ENCODE results near the gene MTMR10.

MTMR10 gene

DNA sequence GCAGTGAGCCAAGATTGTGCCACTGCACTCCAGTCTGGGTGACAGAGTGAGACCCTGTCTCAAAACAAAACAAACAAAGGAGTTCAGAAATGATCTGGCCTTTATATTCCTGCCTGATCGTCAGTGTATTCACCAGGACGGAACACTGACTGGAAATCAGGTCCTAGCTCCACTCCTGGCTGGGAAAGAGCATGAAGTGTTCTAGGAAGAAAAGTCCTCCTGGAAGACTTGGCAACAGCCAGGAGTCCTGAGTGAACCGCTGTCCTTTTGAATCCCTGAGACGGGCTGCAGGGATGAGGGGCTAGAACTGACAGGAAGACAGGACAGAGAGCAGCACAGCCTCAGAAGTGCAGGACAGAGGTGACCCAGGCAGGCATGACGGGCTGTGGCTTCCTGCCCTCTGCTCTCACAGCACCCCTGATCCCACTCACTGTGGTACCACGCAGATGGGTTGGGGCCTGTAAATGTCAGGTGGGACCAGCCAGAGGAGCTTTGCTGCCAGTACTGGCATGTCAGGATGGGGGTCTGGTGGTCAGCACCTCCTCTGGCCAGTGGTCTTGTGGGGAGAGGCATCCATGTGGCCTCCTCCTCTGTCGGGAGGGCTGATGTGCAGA, 64.2 kb downstream of the MTMR10 start:
- no peaks in the 10 kb centered on the region for H3K4me1 ChIP-seq (ENCODE audit: insufficient read depth, low read length)
- no peaks in the 10 kb centered on the region for H3K27me3 ChIP-seq (ENCODE audit: control insufficient read depth in 1 of 2, insufficient read depth in 2 of 2, low read length in 2 of 2)
- H3K36me3 ChIP-seq (ENCODE audit: insufficient read depth, low read length), result peaks cover 64% of the 10 kb centered on the region
- no peak overlapping the region for H3K4me3 ChIP-seq (ENCODE audit: low read depth in 1 of 2, low read length in 2 of 2)
- H3K9me3 ChIP-seq (ENCODE audit: low read length), result no peaks in the 10 kb centered on the region
- no peak overlapping the region for H3K9ac ChIP-seq (ENCODE audit: low read length)
- H3K27ac ChIP-seq (ENCODE audit: low read depth, low read length), result no peak overlapping the region

DNA sequence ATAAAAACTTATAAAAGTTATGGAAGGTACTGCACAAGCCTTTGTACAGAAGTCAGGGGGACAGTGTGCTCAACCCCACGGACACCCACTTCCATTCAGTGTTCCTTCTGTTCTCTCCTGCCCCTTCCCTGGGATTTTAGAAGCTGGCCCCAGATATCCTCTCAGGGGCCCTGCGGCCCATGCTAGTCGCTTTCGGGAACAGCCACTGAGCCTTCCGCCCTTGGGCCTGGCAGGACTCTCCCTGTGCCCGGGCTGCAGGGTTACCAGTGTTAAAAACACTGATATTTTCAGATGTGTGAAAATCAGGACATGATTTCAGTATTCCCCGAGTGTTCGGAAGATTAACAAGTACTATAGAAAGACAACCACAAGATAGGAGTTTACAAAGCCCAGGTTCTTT, 65.3 kb downstream of the MTMR10 start:
- Histone ChIP-seq H3K27ac (ENCODE audit: low read depth, low read length) (no peak overlapping the region), H3K4me1 (ENCODE audit: insufficient read depth, low read length) (no peaks in the 10 kb centered on the region), H3K9ac (ENCODE audit: low read length) (no peak overlapping the region), H3K27me3 (ENCODE audit: control insufficient read depth in 1 of 2, insufficient read depth in 2 of 2, low read length in 2 of 2) (no peaks in the 10 kb centered on the region), H3K4me3 (ENCODE audit: low read depth in 1 of 2, low read length in 2 of 2) (no peak overlapping the region), H3K9me3 (ENCODE audit: low read length) (no peaks in the 10 kb centered on the region), H3K36me3 (ENCODE audit: insufficient read depth, low read length) (peaks cover 72% of the 10 kb centered on the region)

DNA sequence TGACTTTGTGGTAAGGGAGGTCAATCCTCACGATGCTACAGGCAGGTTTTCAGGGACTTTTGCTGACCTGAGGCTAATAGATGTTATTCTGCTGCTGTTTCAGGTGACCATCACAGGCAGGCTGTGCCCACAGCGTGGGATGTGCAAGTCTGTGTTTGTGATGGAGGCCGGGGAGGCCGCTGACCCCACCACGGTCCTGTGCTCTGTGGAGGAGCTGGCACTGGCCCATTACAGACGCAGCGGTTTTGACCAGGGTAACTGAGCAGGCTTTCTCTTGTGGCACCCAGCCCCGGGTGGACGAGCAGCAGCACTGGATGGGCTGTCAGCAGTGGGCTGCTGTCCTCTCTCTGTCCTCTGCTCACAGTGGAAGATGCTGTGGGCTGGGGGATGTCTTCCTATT, 65.7 kb downstream of the MTMR10 start:
- H3K9me3 ChIP-seq (ENCODE audit: low read length), result no peaks in the 10 kb centered on the region
- H3K27me3 ChIP-seq (ENCODE audit: control insufficient read depth in 1 of 2, insufficient read depth in 2 of 2, low read length in 2 of 2), result no peaks in the 10 kb centered on the region
- peaks cover 69% of the 10 kb centered on the region for H3K36me3 ChIP-seq (ENCODE audit: insufficient read depth, low read length)
- H3K4me3 ChIP-seq (ENCODE audit: low read depth in 1 of 2, low read length in 2 of 2), result no peak overlapping the region
- no peak overlapping the region for H3K27ac ChIP-seq (ENCODE audit: low read depth, low read length)
- no peak overlapping the region for H3K9ac ChIP-seq (ENCODE audit: low read length)
- H3K4me1 ChIP-seq (ENCODE audit: insufficient read depth, low read length), result no peaks in the 10 kb centered on the region

DNA sequence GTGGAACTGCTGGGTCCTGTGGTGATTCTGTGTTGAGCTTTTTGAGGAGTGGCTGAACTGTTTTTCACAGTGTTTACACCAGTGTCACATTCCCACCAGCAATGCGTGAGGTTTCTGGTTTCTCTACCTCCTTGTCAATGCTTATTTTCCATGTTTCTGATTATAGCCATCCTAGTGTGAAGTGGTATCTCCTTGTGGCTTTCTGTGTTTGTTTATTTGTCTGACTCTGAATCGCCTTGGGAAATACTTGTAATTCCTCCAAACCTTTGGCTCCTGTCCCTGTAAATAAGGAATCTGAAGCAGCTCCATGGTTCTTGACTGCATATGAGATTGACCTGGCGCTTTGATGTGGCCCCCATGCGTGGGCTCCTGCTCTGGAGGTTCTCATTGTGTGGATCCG, 67.1 kb downstream of the MTMR10 start:
- H3K27ac ChIP-seq (ENCODE audit: low read depth, low read length), result no peak overlapping the region
- no peaks in the 10 kb centered on the region for H3K27me3 ChIP-seq (ENCODE audit: control insufficient read depth in 1 of 2, insufficient read depth in 2 of 2, low read length in 2 of 2)
- no peaks in the 10 kb centered on the region for H3K4me1 ChIP-seq (ENCODE audit: insufficient read depth, low read length)
- no peak overlapping the region for H3K9ac ChIP-seq (ENCODE audit: low read length)
- no peaks in the 10 kb centered on the region for H3K9me3 ChIP-seq (ENCODE audit: low read length)
- no peak overlapping the region for H3K4me3 ChIP-seq (ENCODE audit: low read depth in 1 of 2, low read length in 2 of 2)
- peaks cover 61% of the 10 kb centered on the region for H3K36me3 ChIP-seq (ENCODE audit: insufficient read depth, low read length)

DNA sequence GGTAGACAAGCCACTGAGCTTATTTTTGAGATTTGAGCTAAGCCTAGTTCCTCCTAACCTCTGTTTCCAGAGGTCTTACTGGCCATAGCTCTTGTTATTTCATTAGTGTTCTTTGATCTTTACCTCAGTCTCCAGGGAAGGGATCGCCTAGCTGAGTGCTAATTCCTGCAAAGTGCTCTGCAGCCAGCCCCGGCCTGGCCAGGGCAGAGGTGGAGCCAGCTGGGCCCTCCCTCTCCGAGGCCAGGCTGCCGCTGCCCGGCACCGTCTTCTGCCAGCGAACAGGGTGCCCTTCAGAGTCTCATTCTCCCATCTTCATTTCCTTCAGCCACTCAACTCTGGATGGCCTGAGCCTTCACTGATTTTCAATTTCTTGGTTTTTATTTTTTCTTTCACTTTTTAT, 68.0 kb downstream of the MTMR10 start:
- peaks cover 63% of the 10 kb centered on the region for H3K36me3 ChIP-seq (ENCODE audit: insufficient read depth, low read length)
- no peaks in the 10 kb centered on the region for H3K9me3 ChIP-seq (ENCODE audit: low read length)
- no peak overlapping the region for H3K27ac ChIP-seq (ENCODE audit: low read depth, low read length)
- H3K4me1 ChIP-seq (ENCODE audit: insufficient read depth, low read length), result no peaks in the 10 kb centered on the region
- no peak overlapping the region for H3K9ac ChIP-seq (ENCODE audit: low read length)
- H3K27me3 ChIP-seq (ENCODE audit: control insufficient read depth in 1 of 2, insufficient read depth in 2 of 2, low read length in 2 of 2), result no peaks in the 10 kb centered on the region
- no peak overlapping the region for H3K4me3 ChIP-seq (ENCODE audit: low read depth in 1 of 2, low read length in 2 of 2)

- no peak overlapping the region for H3K4me3 ChIP-seq (ENCODE audit: low read depth in 1 of 2, low read length in 2 of 2)
- H3K4me1 ChIP-seq (ENCODE audit: insufficient read depth, low read length), result no peaks in the 10 kb centered on the region
- H3K36me3 ChIP-seq (ENCODE audit: insufficient read depth, low read length), result peaks cover 60% of the 10 kb centered on the region
- no peak overlapping the region for H3K9ac ChIP-seq (ENCODE audit: low read length)
- H3K27me3 ChIP-seq (ENCODE audit: control insufficient read depth in 1 of 2, insufficient read depth in 2 of 2, low read length in 2 of 2), result no peaks in the 10 kb centered on the region
- no peak overlapping the region for H3K27ac ChIP-seq (ENCODE audit: low read depth, low read length)
- H3K9me3 ChIP-seq (ENCODE audit: low read length), result no peaks in the 10 kb centered on the region
These were observed 68.7 kb downstream of the MTMR10 start for GRCh38 chr15:30922480-30923311.

- Histone ChIP-seq H3K9me3 (ENCODE audit: low read length) (no peaks in the 10 kb centered on the region), H3K27ac (ENCODE audit: low read depth, low read length) (no peak overlapping the region), H3K9ac (ENCODE audit: low read length) (no peak overlapping the region), H3K4me3 (ENCODE audit: low read depth in 1 of 2, low read length in 2 of 2) (no peak overlapping the region), H3K4me1 (ENCODE audit: insufficient read depth, low read length) (no peaks in the 10 kb centered on the region), H3K36me3 (ENCODE audit: insufficient read depth, low read length) (peaks cover 52% of the 10 kb centered on the region), H3K27me3 (ENCODE audit: control insufficient read depth in 1 of 2, insufficient read depth in 2 of 2, low read length in 2 of 2) (no peaks in the 10 kb centered on the region)
These were observed 69.5 kb downstream of the MTMR10 start for GRCh38 chr15:30921781-30922479.

DNA sequence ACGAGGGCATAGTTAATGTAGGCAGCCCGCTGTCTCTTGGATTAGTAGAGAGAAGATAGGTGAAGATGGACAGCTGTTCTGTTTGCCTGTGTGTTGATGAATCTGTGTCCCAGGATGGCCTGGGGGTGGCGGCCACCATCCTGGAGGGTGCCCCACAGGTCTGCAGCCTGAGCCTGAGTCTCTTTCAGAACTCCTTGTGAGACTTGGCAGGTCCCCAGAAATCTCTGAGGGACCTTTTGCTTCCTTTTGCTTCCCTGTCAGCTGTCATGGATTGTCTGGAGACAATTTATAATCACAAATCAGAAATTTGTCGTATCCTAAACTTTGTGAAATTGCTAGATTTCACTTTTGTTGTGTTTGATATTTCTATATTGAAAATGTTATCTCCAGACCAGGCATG, 70.3 kb downstream of the MTMR10 start:
- no peaks in the 10 kb centered on the region for H3K27me3 ChIP-seq (ENCODE audit: control insufficient read depth in 1 of 2, insufficient read depth in 2 of 2, low read length in 2 of 2)
- no peak overlapping the region for H3K4me3 ChIP-seq (ENCODE audit: low read depth in 1 of 2, low read length in 2 of 2)
- no peaks in the 10 kb centered on the region for H3K9me3 ChIP-seq (ENCODE audit: low read length)
- H3K9ac ChIP-seq (ENCODE audit: low read length), result no peak overlapping the region
- H3K27ac ChIP-seq (ENCODE audit: low read depth, low read length), result no peak overlapping the region
- H3K36me3 ChIP-seq (ENCODE audit: insufficient read depth, low read length), result peaks cover 52% of the 10 kb centered on the region
- no peaks in the 10 kb centered on the region for H3K4me1 ChIP-seq (ENCODE audit: insufficient read depth, low read length)

DNA sequence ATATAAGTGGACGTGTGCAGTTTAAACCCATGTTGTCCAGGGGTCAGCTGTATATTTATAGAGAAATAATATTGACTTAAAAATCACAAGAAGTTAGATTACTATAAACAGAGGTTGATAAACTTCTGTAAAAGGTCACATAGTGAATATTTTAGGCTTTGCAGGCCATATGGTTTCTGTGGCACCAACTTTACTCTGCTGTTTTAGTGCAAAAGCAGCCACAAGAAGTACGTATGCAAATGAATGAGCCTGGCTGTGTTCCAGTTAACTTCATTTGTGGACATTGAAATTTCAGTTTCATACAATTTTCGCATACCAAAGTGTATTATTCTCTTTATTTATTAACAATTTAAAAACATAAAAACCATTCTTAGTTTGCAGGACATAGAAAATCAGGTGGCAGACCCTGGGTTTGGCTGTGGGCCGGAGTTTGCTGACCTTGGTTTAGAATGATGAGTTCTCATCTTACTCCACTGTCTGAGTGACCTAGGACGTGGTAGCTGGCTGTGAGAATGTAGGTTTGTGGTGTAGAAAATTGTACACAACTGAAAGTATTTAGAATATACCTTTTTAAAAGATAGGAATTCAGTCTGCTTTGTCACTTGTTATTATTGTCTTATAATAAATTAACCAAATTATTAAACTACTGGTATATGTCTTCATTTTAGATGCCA, 71.4 kb downstream of the MTMR10 start:
- no peaks in the 10 kb centered on the region for H3K4me1 ChIP-seq (ENCODE audit: insufficient read depth, low read length)
- no peaks in the 10 kb centered on the region for H3K9me3 ChIP-seq (ENCODE audit: low read length)
- H3K27me3 ChIP-seq (ENCODE audit: control insufficient read depth in 1 of 2, insufficient read depth in 2 of 2, low read length in 2 of 2), result no peaks in the 10 kb centered on the region
- H3K4me3 ChIP-seq (ENCODE audit: low read depth in 1 of 2, low read length in 2 of 2), result no peak overlapping the region
- no peak overlapping the region for H3K9ac ChIP-seq (ENCODE audit: low read length)
- H3K36me3 ChIP-seq (ENCODE audit: insufficient read depth, low read length), result peaks cover 48% of the 10 kb centered on the region
- H3K27ac ChIP-seq (ENCODE audit: low read depth, low read length), result no peak overlapping the region

- Histone ChIP-seq H3K27me3 (ENCODE audit: control insufficient read depth in 1 of 2, insufficient read depth in 2 of 2, low read length in 2 of 2) (no peaks in the 10 kb centered on the region), H3K9ac (ENCODE audit: low read length) (no peak overlapping the region), H3K36me3 (ENCODE audit: insufficient read depth, low read length) (peaks cover 56% of the 10 kb centered on the region), H3K9me3 (ENCODE audit: low read length) (no peaks in the 10 kb centered on the region), H3K27ac (ENCODE audit: low read depth, low read length) (no peak overlapping the region), H3K4me3 (ENCODE audit: low read depth in 1 of 2, low read length in 2 of 2) (no peak overlapping the region), H3K4me1 (ENCODE audit: insufficient read depth, low read length) (no peaks in the 10 kb centered on the region)
These were observed 73.1 kb downstream of the MTMR10 start for GRCh38 chr15:30918366-30918765.

DNA sequence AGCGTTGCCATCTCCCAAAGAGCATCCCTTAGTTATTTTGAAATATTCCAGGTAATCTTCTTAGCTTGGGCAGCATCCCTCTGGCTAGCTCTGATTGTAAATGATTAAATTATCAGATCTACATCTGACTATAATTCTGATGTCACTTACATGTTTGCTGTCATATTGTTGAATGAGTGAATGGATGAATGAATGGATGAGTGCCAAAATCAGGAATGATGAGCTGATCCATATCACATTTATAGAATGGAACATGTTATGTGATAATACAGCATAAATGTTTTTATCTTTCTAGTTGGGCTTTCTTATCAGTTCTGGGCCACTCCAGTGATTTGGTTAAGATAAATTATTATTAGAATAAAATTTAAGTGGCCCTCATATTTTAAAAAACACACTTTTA, 73.8 kb downstream of the MTMR10 start:
- Histone ChIP-seq H3K27me3 (ENCODE audit: control insufficient read depth in 1 of 2, insufficient read depth in 2 of 2, low read length in 2 of 2) (no peaks in the 10 kb centered on the region), H3K36me3 (ENCODE audit: insufficient read depth, low read length) (peaks cover 56% of the 10 kb centered on the region), H3K9me3 (ENCODE audit: low read length) (no peaks in the 10 kb centered on the region), H3K27ac (ENCODE audit: low read depth, low read length) (no peak overlapping the region), H3K4me3 (ENCODE audit: low read depth in 1 of 2, low read length in 2 of 2) (no peak overlapping the region), H3K9ac (ENCODE audit: low read length) (no peak overlapping the region), H3K4me1 (ENCODE audit: insufficient read depth, low read length) (no peaks in the 10 kb centered on the region)
